HEK293 (cell line): ENCODE measurements around the gene KLHL29.

Source experiments
- CTCF ChIA-PET: fragments of 350-600 bp; formaldehyde crosslinking; extraction: SDS; loops from one replicate; lab custom pipeline; 2021; ENCODE audit warnings: antibody characterized with exemption; lab: Yijun Ruan, JAX
- POLR2A ChIA-PET: fragments of 300-600 bp; formaldehyde crosslinking; extraction: SDS; loops from one replicate; lab custom pipeline; 2020; ENCODE audit warnings: antibody characterized with exemption, inconsistent platforms; lab: Yijun Ruan, JAX
- H3K27ac ChIP-seq: fragments of 200-500 bp; sonication (Bioruptor generic); 2 replicates; pipeline ENCODE4 v1.5.1; 2014; ENCODE audit warnings: low read depth, low read length, control low read depth, inconsistent platforms; ENCODE audit errors: extremely low read depth
- H3K36me3 ChIP-seq, 2 experiments: fragments of 200-500 bp in 1 of 2; sonication (Bioruptor generic) in 1 of 2; 1 replicate in 1 of 2; 2 replicates in 1 of 2; pipeline ENCODE4 v1.5.1; 2014 to 2017; ENCODE audit warnings: inconsistent platforms in 2 of 2, low read length in 2 of 2; ENCODE audit not compliant: control insufficient read depth in 2 of 2, insufficient read depth in 1 of 2
- H3K4me1 ChIP-seq: fragments of 200-500 bp; sonication (Bioruptor generic); 2 replicates; pipeline ENCODE4 v1.5.1; 2014; ENCODE audit warnings: mild to moderate bottlenecking, low read length, inconsistent platforms; ENCODE audit not compliant: control insufficient read depth, insufficient read depth
- H3K4me3 ChIP-seq: 2 replicates; pipeline ENCODE4 v1.5.1; 2011; ENCODE audit warnings: low read depth, mild to moderate bottlenecking, control low read depth, low read length, moderate library complexity
- H3K9me3 ChIP-seq: fragments of 200-500 bp; sonication (Bioruptor generic); 2 replicates; pipeline ENCODE4 v1.5.1; 2014; ENCODE audit warnings: low read depth, low read length, inconsistent platforms; ENCODE audit not compliant: control insufficient read depth, insufficient read depth
- GLI4 ChIP-seq: fragments of 450-650 bp; formaldehyde crosslinking; IDR thresholded peaks from 2 replicates; pipeline ENCODE4 v1.5.1; 2016; ENCODE audit warnings: missing biosample characterization, missing genetic modification characterization
- IKZF3 ChIP-seq: fragments of 450-650 bp; IDR thresholded peaks from 2 replicates; pipeline ENCODE4 v1.5.0; 2018; ENCODE audit warnings: missing biosample characterization, mild to moderate bottlenecking, missing genetic modification characterization, moderate library complexity
- SALL2 ChIP-seq: fragments of 450-650 bp; formaldehyde crosslinking; IDR thresholded peaks from 2 replicates; pipeline ENCODE4 v1.5.0; 2017; ENCODE audit warnings: missing biosample characterization, mild to moderate bottlenecking, missing genetic modification characterization, borderline replicate concordance
- SP3 ChIP-seq: fragments of 450-650 bp; formaldehyde crosslinking; IDR thresholded peaks from 2 replicates; pipeline ENCODE4 v1.5.1; 2016; ENCODE audit warnings: missing biosample characterization, missing genetic modification characterization
- YY2 ChIP-seq: fragments of 450-650 bp; formaldehyde crosslinking; IDR thresholded peaks from 2 replicates; pipeline ENCODE4 v1.5.1; 2016; ENCODE audit warnings: missing biosample characterization, missing genetic modification characterization
- ZEB2 ChIP-seq: fragments of 450-650 bp; formaldehyde crosslinking; IDR thresholded peaks from 2 replicates; pipeline ENCODE4 v1.5.1; 2016; ENCODE audit warnings: missing biosample characterization, missing genetic modification characterization
- ZFP3 ChIP-seq: fragments of 450-650 bp; formaldehyde crosslinking; IDR thresholded peaks from 2 replicates; pipeline ENCODE4 v1.5.1; 2016; ENCODE audit warnings: low read depth, missing biosample characterization, missing genetic modification characterization
- ZNF132 ChIP-seq: fragments of 450-650 bp; formaldehyde crosslinking; IDR thresholded peaks from 2 replicates; pipeline ENCODE4 v1.5.1; 2017; ENCODE audit warnings: missing biosample characterization, missing genetic modification characterization, borderline replicate concordance
- ZNF16 ChIP-seq: fragments of 450-650 bp; formaldehyde crosslinking; IDR thresholded peaks from 2 replicates; pipeline ENCODE4 v1.5.1; 2016; ENCODE audit warnings: low read depth, missing biosample characterization, missing genetic modification characterization
- ZNF221 ChIP-seq: fragments of 450-650 bp; formaldehyde crosslinking; IDR thresholded peaks from 2 replicates; pipeline ENCODE4 v1.5.1; 2017; ENCODE audit warnings: missing biosample characterization, missing genetic modification characterization, borderline replicate concordance
- ZNF24 ChIP-seq: fragments of 450-650 bp; formaldehyde crosslinking; IDR thresholded peaks from 2 replicates; pipeline ENCODE4 v1.5.1; 2016; ENCODE audit warnings: missing biosample characterization, missing genetic modification characterization
- ZNF335 ChIP-seq: fragments of 450-650 bp; formaldehyde crosslinking; conservative IDR thresholded peaks from 2 replicates; pipeline ENCODE4 v1.5.1; 2016; ENCODE audit warnings: missing biosample characterization, missing genetic modification characterization
- ZNF426 ChIP-seq: fragments of 450-650 bp; formaldehyde crosslinking; IDR thresholded peaks from 2 replicates; pipeline ENCODE4 v1.5.1; 2017; ENCODE audit warnings: missing biosample characterization, missing genetic modification characterization, mild to moderate bottlenecking, inconsistent platforms, moderate library complexity
- ZNF433 ChIP-seq: fragments of 450-650 bp; formaldehyde crosslinking; IDR thresholded peaks from 2 replicates; pipeline ENCODE4 v1.5.1; 2016; ENCODE audit warnings: missing biosample characterization, missing genetic modification characterization, low read depth
- ZNF555 ChIP-seq: fragments of 450-650 bp; formaldehyde crosslinking; conservative IDR thresholded peaks from 2 replicates; pipeline ENCODE4 v1.5.1; 2017; ENCODE audit warnings: missing biosample characterization, mild to moderate bottlenecking, missing genetic modification characterization, inconsistent platforms
- ZNF585B ChIP-seq: fragments of 450-650 bp; formaldehyde crosslinking; IDR thresholded peaks from 2 replicates; pipeline ENCODE4 v1.5.1; 2016; ENCODE audit warnings: missing biosample characterization, missing genetic modification characterization
- ZNF623 ChIP-seq: fragments of 450-650 bp; formaldehyde crosslinking; IDR thresholded peaks from 2 replicates; pipeline ENCODE4 v1.5.1; 2016; ENCODE audit warnings: missing biosample characterization, missing genetic modification characterization
- ZNF624 ChIP-seq: fragments of 450-650 bp; formaldehyde crosslinking; IDR thresholded peaks from 2 replicates; pipeline ENCODE4 v1.5.1; 2017; ENCODE audit warnings: missing biosample characterization, missing genetic modification characterization
- ZNF677 ChIP-seq: fragments of 450-650 bp; IDR thresholded peaks from 2 replicates; pipeline ENCODE4 v1.5.0; 2018; ENCODE audit warnings: missing biosample characterization, mild to moderate bottlenecking, missing genetic modification characterization, moderate library complexity
- ZSCAN16 ChIP-seq: fragments of 450-650 bp; formaldehyde crosslinking; IDR thresholded peaks from 2 replicates; pipeline ENCODE4 v1.5.1; 2016; ENCODE audit warnings: missing biosample characterization, missing genetic modification characterization
- TF ChIP-seq, protein P1 (sequence below): fragments of 450-650 bp; formaldehyde crosslinking; IDR thresholded peaks from 2 replicates; pipeline ENCODE4 v1.5.1; 2016; ENCODE audit warnings: missing biosample characterization, missing genetic modification characterization
- TF ChIP-seq, protein P2 (sequence below): fragments of 450-650 bp; formaldehyde crosslinking; IDR thresholded peaks from 2 replicates; pipeline ENCODE4 v1.5.1; 2017; ENCODE audit warnings: missing biosample characterization, missing genetic modification characterization
- TF ChIP-seq, protein P3 (sequence below): fragments of 450-650 bp; formaldehyde crosslinking; IDR thresholded peaks from 2 replicates; pipeline ENCODE4 v1.5.1; 2017; ENCODE audit warnings: missing biosample characterization, missing genetic modification characterization
- TF ChIP-seq, protein P4 (sequence below): fragments of 450-650 bp; formaldehyde crosslinking; IDR thresholded peaks from 2 replicates; pipeline ENCODE4 v1.5.1; 2016; ENCODE audit warnings: missing biosample characterization, missing genetic modification characterization

The KLHL29 gene

DNA sequence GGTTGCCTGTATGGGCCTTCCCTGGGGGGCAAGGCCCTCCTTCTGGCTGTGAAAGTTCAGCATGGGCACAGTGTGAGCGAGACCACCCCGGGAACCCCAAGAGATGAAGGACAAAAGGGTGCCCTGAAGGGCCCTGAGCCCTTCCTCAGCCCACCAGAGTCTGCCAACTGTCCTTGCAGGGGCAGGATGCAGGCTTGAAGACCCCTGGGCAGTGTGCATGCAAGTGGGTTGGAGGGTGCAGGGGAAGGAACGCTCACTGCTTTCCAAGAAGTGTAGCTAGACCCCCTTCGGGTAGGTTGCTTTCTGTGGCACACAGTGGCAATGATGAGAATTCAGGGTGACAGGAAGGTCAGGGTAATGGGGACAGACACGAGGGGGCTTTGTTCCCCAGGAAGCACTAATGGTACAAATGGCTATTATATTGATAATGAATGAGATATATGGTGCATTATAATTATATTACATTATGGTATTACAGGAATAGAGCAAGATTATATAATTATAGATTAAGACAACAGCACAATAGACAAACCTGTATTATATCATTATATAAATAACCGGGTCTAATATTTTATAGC lies 313.2 kb downstream of the KLHL29 start:
- Histone ChIP-seq H3K4me3 (no peak overlapping the region), H3K4me1 (no peaks in the 10 kb centered on the region), H3K36me3 (peaks cover 0 to 48% of the 10 kb centered on the region in 2 experiments; a peak in 1 of 3 replicates), H3K9me3 (no peaks in the 10 kb centered on the region), H3K27ac (no peak overlapping the region)
- TF ChIP-seq IKZF3 (tag by site-specific recombination) (no peak), ZEB2 (no peak), ZNF623 (tag by site-specific recombination) (no peak), SP3 (tag by site-specific recombination) (no peak), ZNF132 (tag by site-specific recombination) (no peak)
- TF ChIP-seq, protein P1, sequence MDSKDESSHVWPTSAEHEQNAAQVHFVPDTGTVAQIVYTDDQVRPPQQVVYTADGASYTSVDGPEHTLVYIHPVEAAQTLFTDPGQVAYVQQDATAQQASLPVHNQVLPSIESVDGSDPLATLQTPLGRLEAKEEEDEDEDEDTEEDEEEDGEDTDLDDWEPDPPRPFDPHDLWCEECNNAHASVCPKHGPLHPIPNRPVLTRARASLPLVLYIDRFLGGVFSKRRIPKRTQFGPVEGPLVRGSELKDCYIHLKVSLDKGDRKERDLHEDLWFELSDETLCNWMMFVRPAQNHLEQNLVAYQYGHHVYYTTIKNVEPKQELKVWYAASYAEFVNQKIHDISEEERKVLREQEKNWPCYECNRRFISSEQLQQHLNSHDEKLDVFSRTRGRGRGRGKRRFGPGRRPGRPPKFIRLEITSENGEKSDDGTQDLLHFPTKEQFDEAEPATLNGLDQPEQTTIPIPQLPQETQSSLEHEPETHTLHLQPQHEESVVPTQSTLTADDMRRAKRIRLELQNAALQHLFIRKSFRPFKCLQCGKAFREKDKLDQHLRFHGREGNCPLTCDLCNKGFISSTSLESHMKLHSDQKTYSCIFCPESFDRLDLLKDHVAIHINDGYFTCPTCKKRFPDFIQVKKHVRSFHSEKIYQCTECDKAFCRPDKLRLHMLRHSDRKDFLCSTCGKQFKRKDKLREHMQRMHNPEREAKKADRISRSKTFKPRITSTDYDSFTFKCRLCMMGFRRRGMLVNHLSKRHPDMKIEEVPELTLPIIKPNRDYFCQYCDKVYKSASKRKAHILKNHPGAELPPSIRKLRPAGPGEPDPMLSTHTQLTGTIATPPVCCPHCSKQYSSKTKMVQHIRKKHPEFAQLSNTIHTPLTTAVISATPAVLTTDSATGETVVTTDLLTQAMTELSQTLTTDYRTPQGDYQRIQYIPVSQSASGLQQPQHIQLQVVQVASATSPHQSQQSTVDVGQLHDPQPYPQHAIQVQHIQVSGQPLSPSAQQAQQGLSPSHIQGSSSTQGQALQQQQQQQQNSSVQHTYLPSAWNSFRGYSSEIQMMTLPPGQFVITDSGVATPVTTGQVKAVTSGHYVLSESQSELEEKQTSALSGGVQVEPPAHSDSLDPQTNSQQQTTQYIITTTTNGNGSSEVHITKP (tag by site-specific recombination): no peak
- ChIA-PET POLR2A (no interaction called here), CTCF (no interaction called here)

DNA sequence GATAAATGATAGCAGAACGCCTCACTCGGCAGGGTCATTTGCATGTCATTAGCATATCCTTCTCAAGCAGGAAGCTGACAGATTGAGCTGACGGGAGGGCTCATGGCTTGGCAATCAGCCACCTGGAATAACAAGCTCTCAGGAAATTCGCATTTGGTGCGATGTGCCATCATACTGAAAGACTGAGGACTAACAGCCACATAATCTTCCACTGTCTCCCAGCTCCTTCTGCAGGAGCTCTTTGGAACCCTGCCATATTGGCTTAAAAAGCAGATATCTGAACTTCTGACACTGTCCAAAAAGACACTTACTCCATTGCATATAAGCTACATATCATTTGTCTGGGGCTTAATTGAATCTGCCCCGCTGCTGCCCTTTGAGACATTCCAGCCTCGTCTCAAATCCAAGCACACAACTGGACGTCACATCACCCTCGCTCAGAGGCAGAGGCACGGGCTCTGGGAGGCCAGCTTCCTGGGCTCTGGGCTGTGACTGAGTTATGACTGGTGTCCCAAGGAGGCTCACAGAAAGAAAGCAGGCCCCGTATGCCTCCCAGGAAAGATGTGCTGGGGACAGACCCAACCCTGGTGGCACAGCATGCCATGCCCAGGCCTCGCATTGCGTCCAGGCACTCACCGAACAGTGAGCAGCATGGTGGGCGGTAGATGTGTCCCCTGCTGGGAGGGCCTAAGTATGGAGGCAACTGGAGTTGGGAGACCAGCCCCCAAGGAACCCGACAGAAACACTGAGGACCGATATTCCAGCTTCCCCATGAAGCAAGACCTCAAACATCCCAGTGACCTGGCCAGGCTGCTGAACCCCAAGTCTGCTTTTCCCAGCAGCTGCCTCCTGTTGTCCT lies 314.0 kb downstream of the KLHL29 start:
- Histone ChIP-seq H3K4me3 (no peak overlapping the region), H3K9me3 (no peaks in the 10 kb centered on the region)
- TF ChIP-seq, protein P2, sequence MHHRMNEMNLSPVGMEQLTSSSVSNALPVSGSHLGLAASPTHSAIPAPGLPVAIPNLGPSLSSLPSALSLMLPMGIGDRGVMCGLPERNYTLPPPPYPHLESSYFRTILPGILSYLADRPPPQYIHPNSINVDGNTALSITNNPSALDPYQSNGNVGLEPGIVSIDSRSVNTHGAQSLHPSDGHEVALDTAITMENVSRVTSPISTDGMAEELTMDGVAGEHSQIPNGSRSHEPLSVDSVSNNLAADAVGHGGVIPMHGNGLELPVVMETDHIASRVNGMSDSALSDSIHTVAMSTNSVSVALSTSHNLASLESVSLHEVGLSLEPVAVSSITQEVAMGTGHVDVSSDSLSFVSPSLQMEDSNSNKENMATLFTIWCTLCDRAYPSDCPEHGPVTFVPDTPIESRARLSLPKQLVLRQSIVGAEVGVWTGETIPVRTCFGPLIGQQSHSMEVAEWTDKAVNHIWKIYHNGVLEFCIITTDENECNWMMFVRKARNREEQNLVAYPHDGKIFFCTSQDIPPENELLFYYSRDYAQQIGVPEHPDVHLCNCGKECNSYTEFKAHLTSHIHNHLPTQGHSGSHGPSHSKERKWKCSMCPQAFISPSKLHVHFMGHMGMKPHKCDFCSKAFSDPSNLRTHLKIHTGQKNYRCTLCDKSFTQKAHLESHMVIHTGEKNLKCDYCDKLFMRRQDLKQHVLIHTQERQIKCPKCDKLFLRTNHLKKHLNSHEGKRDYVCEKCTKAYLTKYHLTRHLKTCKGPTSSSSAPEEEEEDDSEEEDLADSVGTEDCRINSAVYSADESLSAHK (tag by site-specific recombination): no peak
- TF ChIP-seq ZFP3 (no peak), ZNF677 (tag by site-specific recombination) (no peak), ZNF555 (tag by site-specific recombination) (no peak), YY2 (tag by site-specific recombination) (no peak), ZNF221 (no peak), ZNF16 (no peak), GLI4 (tag by site-specific recombination) (no peak), SALL2 (no peak), ZNF24 (no peak), ZEB2 (no peak), ZSCAN16 (tag by site-specific recombination) (no peak), ZNF624 (no peak), ZNF426 (tag by site-specific recombination) (no peak), ZNF585B (tag by site-specific recombination) (no peak), SP3 (tag by site-specific recombination) (no peak), ZNF335 (tag by site-specific recombination) (no peak), ZNF433 (tag by site-specific recombination) (no peak)
- TF ChIP-seq, protein P3, sequence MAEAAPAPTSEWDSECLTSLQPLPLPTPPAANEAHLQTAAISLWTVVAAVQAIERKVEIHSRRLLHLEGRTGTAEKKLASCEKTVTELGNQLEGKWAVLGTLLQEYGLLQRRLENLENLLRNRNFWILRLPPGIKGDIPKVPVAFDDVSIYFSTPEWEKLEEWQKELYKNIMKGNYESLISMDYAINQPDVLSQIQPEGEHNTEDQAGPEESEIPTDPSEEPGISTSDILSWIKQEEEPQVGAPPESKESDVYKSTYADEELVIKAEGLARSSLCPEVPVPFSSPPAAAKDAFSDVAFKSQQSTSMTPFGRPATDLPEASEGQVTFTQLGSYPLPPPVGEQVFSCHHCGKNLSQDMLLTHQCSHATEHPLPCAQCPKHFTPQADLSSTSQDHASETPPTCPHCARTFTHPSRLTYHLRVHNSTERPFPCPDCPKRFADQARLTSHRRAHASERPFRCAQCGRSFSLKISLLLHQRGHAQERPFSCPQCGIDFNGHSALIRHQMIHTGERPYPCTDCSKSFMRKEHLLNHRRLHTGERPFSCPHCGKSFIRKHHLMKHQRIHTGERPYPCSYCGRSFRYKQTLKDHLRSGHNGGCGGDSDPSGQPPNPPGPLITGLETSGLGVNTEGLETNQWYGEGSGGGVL: no peak
- TF ChIP-seq, protein P4, sequence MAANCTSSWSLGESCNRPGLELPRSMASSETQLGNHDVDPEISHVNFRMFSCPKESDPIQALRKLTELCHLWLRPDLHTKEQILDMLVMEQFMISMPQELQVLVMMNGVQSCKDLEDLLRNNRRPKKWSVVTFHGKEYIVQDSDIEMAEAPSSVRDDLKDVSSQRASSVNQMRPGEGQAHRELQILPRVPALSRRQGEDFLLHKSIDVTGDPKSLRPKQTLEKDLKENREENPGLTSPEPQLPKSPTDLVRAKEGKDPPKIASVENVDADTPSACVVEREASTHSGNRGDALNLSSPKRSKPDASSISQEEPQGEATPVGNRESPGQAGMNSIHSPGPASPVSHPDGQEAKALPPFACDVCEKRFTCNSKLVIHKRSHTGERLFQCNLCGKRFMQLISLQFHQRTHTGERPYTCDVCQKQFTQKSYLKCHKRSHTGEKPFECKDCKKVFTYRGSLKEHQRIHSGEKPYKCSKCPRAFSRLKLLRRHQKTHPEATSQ (tag by site-specific recombination): no peak
- TF ChIP-seq, all 188 proteins: peak for 0
- no peak overlapping the region for H3K27ac ChIP-seq
- no peaks in the 10 kb centered on the region for H3K4me1 ChIP-seq
- ChIA-PET POLR2A (no interaction called here), CTCF (no interaction called here)
- peaks cover 0 to 49% of the 10 kb centered on the region in 2 experiments; a peak in 1 of 3 replicates for H3K36me3 ChIP-seq
